ENCODE measurements around the gene SAMD4B. TPM values are rescaled to one million over a fixed set of nuclear protein-coding genes. Genes with fewer than 3 reads are reported as not detected.
A peak's percentile ranks its signal among the peaks of the same experiment; 100 is the strongest.

Gene SAMD4B
- total and polyA plus RNA-seq, 9 of the 15 experiments (the other 6 are each of a cell fraction or from before 2014, with no cell fraction given) = 3.4 to 90.5 (median 38.0) TPM

GRCh38 chr19:39403331-39404312, 61.4 kb downstream of the SAMD4B start (continued):
- TF ChIP-seq ZNF740 (CRISPR knock-in tag; IDR thresholded peaks at IDR 0.05) = no peak
- no peak for TF ChIP-seq ZNF740 (tag; IDR thresholded peaks at IDR 0.05)
- TF ChIP-seq CBX2 (IDR thresholded peaks at IDR 0.05; ENCODE audit: insufficient read depth, low read length, poor library complexity, severe bottlenecking) = no peak
- no peak for TF ChIP-seq EP300 (IDR thresholded peaks at IDR 0.05; ENCODE audit: low read length)
- peak; percentile 60 to 70; a peak in 2 of 4 replicates for TF ChIP-seq ETV6 (IDR thresholded peaks at IDR 0.05; ENCODE audit: borderline replicate concordance in 1 of 2, low read depth in 2 of 2, low read length in 1 of 2)
- TF ChIP-seq ETV6 (CRISPR knock-in tag; IDR thresholded peaks at IDR 0.05; ENCODE audit: borderline replicate concordance) = no peak
- peak; percentile 83 for TF ChIP-seq ATF7 (IDR thresholded peaks at IDR 0.05)
- no peak for TF ChIP-seq SIN3A (IDR thresholded peaks at IDR 0.05; ENCODE audit: borderline replicate concordance in 2 of 2, control insufficient read depth in 1 of 2, low read depth in 2 of 2, low read length in 2 of 2)
- peak; percentile 80 for TF ChIP-seq SMARCE1 (IDR thresholded peaks at IDR 0.05)
- TF ChIP-seq PRPF4 (IDR thresholded peaks at IDR 0.05; ENCODE audit: insufficient read depth, low read depth, low read length, poor library complexity, severe bottlenecking) = no peak
- TF ChIP-seq POLR3G (IDR thresholded peaks at IDR 0.05; ENCODE audit: extremely low read depth, insufficient read length, insufficient replicate concordance) = no peak
- no peak for TF ChIP-seq BRCA1 (IDR thresholded peaks at IDR 0.05)
- no peak for TF ChIP-seq BRCA1 (CRISPR knock-in tag; IDR thresholded peaks at IDR 0.05)
- no peak for TF ChIP-seq CBFA2T2 (conservative IDR thresholded peaks at IDR 0.05)
- TF ChIP-seq HNRNPUL1 (IDR thresholded peaks at IDR 0.05; ENCODE audit: low read length) = no peak
- TF ChIP-seq SMAD4 (CRISPR knock-in tag; conservative IDR thresholded peaks at IDR 0.05) = peak; percentile 74; the same call in 1 of the 2 replicates
- no peak for TF ChIP-seq HOXB6 (CRISPR knock-in tag; IDR thresholded peaks at IDR 0.05; ENCODE audit: borderline replicate concordance)
- peak; percentile 56; the same call in 1 of the 2 replicates for TF ChIP-seq EGR1 (conservative IDR thresholded peaks at IDR 0.05)
- TF ChIP-seq HMBOX1 (IDR thresholded peaks at IDR 0.05) = no peak
- no peak for TF ChIP-seq SFPQ (IDR thresholded peaks at IDR 0.05; ENCODE audit: low read depth, low read length)
- TF ChIP-seq FOXK2 (conservative IDR thresholded peaks at IDR 0.05 in 1 of 2, IDR thresholded peaks at IDR 0.05 in 1 of 2; ENCODE audit: low read depth in 2 of 2) = peak; percentile 52 to 69; a peak in 2 of 4 replicates
- no peak for TF ChIP-seq CAMTA2 (CRISPR knock-in tag; conservative IDR thresholded peaks at IDR 0.05)
- TF ChIP-seq NCOR1 (IDR thresholded peaks at IDR 0.05) = peak; percentile 75
- no peak for TF ChIP-seq ZNF324 (CRISPR knock-in tag; IDR thresholded peaks at IDR 0.05)

All from K562 (cell line).